H54 (cell line): ENCODE measurements around the gene VEGFB.

Experiments
- DNase-seq: peaks from one replicate; pipeline ENCODE4 v3.0.0; 2011; ENCODE audit warnings: low spot score, mixed read lengths; ENCODE audit not compliant: insufficient read length
- FAIRE-seq: peaks from 3 replicates; lab custom pipeline; 2011; peaks lifted over from hg19 to GRCh38; lab: Jason Lieb, UNC
- POLR2A ChIP-seq: IDR thresholded peaks from 2 replicates; pipeline ENCODE4 v1.6.1; 2011; ENCODE audit warnings: low read depth, mild to moderate bottlenecking, low read length

The VEGFB gene

GRCh38 chr11:64233913-64234586 lies at the start of gene VEGFB:
TSS of gene VEGFB (plus strand) at chr11:64234584. CDS start at chr11:64234834, 250 bp downstream.
- peak; percentile 67 for DNase-seq
- no peak for FAIRE-seq
- TF ChIP-seq POLR2A: no peak

- no peak for FAIRE-seq
- peak; percentile 98 for TF ChIP-seq POLR2A
- no peak for DNase-seq
Measured at GRCh38 chr11:64185175-64185692, 49.1 kb upstream of the VEGFB start.

- peak; percentile 99 for DNase-seq
- peak; percentile 6 for FAIRE-seq
- peak; percentile 83 for TF ChIP-seq POLR2A
Measured at GRCh38 chr11:64185693-64186491, 48.5 kb upstream of the VEGFB start, which contains the start of gene STIP1. TSS of gene STIP1 (plus strand) at chr11:64186171. CDS start at chr11:64186262, 91 bp downstream.

- no peak for TF ChIP-seq POLR2A
- DNase-seq (no peak), FAIRE-seq (no peak)
Measured at GRCh38 chr11:64186492-64187165, 47.8 kb upstream of the VEGFB start.

- FAIRE-seq (no peak), DNase-seq (no peak)
- TF ChIP-seq POLR2A: no peak
Measured at GRCh38 chr11:64192434-64192833, 42.0 kb upstream of the VEGFB start.

GRCh38 chr11:64196626-64197025 lies 37.8 kb upstream of the VEGFB start:
- FAIRE-seq (no peak), DNase-seq (no peak)
- TF ChIP-seq POLR2A: no peak

- FAIRE-seq: no peak
- DNase-seq: no peak
- no peak for TF ChIP-seq POLR2A
Measured at GRCh38 chr11:64198511-64198910, 35.9 kb upstream of the VEGFB start.

GRCh38 chr11:64201543-64201942 lies 32.8 kb upstream of the VEGFB start:
- DNase-seq (no peak), FAIRE-seq (no peak)

GRCh38 chr11:64202992-64203391 lies 31.4 kb upstream of the VEGFB start:
- no peak for DNase-seq
- TF ChIP-seq POLR2A: no peak
- FAIRE-seq: no peak

More at GRCh38 chr11:64201543-64201942, 32.8 kb upstream of the VEGFB start:
- TF ChIP-seq POLR2A: no peak

- TF ChIP-seq POLR2A: no peak
- FAIRE-seq: no peak
- DNase-seq: no peak
Measured at GRCh38 chr11:64203421-64204079, 30.8 kb upstream of the VEGFB start.

GRCh38 chr11:64204080-64204440 lies 30.3 kb upstream of the VEGFB start:
- FAIRE-seq: no peak
- TF ChIP-seq POLR2A: no peak
- no peak for DNase-seq

GRCh38 chr11:64204464-64204989 lies 29.9 kb upstream of the VEGFB start:
- DNase-seq (peak; percentile 88), FAIRE-seq (no peak)
- TF ChIP-seq POLR2A: no peak
